ENCODE measurements around the gene ANGPTL2.

The ANGPTL2 gene

DNA sequence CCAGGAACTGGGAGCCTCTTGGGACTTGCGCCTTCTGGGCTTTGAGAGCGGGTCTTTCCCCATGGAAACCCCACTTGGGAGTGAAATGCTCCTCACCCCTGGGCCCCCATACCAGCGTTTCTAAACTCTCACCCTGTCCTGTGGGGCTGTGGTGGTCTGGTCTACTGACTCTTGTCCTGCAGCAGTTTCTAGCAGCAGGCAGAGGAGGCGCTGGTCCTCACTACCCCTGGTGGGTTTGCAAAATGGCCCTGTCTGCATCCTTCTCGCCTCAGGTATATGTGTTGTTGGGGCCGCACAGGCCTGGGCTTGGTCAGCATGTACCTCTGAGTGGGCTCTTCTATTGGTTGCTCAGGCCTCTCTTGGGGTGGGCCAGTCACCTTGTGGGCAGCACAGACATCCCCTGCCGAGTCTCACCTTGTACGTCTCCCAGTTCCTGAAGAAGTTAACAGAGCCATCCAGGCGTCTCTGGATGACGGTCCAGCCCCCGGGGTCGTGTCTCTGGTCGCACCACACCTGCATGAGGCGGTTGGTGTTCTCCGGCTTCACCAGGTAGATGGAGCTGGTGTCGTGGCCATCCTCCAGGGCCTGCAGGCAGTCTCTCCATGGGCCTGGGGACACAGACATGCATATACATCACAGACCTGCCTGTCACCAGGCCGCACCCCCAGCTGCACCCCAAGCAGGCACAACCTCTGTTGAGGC, 29.0 kb downstream of the ANGPTL2 start:
- DNase-seq (ENCODE audit: low spot score): no peak

DNA sequence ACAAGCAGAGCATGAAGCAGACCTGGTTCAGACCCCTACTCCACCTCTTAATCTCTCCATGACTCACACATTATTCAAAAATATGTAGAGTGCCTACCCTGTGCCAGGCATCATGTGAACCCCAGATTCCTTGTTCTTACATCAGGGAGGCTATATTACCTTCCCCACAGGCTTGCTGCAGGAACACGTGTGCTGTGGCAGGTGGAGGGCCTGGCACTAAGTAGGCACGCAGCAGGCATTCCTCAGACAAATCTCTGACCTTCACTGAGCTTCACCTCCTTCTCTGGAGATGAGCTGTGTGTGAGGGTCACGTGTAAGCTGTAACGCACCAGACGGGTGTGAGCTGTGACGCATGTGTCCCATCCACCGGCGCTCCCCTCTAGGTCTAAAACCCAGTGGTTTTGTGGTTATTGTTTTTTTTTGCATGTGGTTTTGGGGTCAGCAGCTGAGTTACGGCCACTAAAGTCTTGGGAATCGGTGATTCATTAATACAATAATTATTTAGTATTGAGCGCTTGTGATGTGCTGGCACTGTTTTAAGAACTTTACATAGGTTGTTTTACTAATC, 30.3 kb downstream of the ANGPTL2 start:
- peak; percentile 39 for DNase-seq (ENCODE audit: low spot score)

GRCh38 chr9:127091526-127091925, 30.9 kb downstream of the ANGPTL2 start:
- DNase-seq (ENCODE audit: low spot score): no peak

GRCh38 chr9:127090341-127090985, 32.0 kb downstream of the ANGPTL2 start:
- no peak for DNase-seq (ENCODE audit: low spot score)

- DNase-seq (ENCODE audit: low spot score): no peak
Observed at GRCh38 chr9:127089631-127090081, 32.8 kb downstream of the ANGPTL2 start.

DNA sequence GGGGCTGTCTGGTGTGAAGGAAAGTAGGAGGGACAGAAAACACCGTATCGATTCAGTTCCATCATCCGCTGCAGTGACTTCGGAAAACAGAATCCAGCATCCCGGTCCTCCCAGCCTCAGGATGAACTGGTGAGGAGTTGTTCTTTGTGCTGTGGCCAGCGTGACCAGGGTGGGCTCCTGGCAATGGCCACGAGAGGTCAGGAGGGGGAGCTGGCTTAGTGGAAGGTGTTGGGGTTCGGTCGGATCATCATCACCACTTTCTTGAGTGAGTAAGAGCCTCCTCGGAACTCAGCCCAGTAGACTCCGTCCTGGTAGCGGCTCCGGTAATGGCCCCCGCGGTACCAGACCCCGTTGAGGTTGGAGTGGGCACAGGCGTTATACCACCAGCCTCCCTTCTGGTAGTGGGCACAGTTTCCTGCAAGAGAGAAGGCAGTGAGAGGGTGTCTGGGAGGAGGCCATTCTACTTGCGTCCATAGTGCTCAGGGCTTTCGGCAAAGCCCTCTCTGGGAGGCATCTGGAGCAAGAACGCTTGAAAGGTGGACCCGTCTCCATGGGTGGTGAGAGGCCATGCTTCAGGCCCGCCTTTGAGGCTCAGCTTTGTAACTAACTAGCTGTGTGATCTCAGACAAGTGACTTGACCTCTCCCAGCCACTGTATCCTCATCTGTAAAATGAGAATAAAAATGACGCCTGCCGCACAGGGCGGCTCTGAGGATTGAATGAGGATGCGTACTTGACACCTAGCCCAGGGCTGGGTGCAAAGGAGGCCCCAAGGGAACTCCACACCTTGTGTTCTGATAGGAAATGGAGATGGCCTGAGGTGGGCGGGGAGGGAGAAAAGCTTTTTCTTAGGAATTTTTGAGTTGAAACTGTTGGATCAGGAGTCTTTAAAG, 33.5 kb downstream of the ANGPTL2 start:
- DNase-seq (ENCODE audit: low spot score): no peak

DNA sequence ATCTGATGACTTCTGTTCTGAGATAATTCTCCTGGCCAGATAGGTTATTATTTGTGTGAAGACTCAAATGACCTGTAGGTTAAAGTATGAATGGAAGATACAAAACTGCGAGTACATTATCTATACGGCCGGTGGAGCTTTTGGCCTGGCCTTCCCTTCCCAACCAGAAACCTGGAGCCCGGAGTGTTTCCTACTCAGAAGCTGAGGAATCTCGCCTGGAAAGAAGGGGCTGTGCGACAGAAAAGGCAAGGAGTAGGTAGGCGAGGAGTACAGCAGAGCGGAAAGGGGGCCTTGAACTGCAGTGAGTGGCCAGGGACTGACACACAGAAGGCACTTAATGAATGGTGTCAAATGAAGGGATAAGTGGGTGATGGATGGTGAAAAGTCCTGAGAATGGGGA, 34.6 kb downstream of the ANGPTL2 start:
- no peak for DNase-seq (ENCODE audit: low spot score)

- DNase-seq (ENCODE audit: low spot score): no peak
Observed at GRCh38 chr9:127087411-127087810, 35.0 kb downstream of the ANGPTL2 start.

DNA sequence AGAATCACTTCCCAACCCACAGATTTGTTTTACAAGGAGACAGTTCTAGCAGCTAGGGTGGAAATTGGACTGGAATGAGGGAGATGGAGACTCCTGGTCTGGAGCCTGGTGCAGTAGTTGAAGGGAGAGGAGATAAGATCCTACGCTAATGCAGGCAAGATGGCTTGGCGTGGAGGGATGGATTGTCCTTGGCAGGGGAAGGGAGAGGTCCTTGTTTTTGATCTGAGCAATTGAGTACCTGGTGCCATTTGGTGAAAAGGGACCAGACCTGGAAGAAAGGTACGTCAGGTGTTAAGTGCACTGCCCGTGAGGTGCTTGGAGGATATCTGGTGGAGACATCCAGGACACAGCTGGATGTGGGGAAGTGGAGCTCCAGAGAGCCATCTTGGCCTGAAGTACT, 35.7 kb downstream of the ANGPTL2 start:
- DNase-seq (ENCODE audit: low spot score): no peak

DNA sequence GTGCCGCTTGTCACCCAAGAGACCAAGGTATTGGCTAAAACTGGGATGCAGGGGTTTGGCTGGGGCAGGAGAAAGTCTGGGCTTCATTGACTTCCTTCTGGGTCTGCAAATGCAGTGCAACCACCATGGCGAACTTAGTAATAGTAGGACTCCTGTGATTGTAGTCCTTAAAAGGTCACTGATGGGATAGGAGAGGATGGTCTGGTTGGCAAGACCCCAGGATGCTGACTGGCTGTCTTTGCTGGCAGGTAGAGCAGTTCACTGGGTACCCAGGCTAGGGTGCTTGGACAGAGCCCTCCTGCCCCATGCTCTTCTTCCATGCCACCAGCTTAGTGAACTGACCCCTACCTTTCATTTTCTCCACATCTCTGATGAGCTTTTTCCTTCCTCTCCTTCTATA, 37.2 kb downstream of the ANGPTL2 start:
- no peak for DNase-seq (ENCODE audit: low spot score)

GRCh38 chr9:127084076-127085039, 38.1 kb downstream of the ANGPTL2 start:
- DNase-seq (ENCODE audit: low spot score): no peak

- no peak for DNase-seq (ENCODE audit: low spot score)
Observed at GRCh38 chr9:127083138-127083980, 39.1 kb downstream of the ANGPTL2 start.

DNA sequence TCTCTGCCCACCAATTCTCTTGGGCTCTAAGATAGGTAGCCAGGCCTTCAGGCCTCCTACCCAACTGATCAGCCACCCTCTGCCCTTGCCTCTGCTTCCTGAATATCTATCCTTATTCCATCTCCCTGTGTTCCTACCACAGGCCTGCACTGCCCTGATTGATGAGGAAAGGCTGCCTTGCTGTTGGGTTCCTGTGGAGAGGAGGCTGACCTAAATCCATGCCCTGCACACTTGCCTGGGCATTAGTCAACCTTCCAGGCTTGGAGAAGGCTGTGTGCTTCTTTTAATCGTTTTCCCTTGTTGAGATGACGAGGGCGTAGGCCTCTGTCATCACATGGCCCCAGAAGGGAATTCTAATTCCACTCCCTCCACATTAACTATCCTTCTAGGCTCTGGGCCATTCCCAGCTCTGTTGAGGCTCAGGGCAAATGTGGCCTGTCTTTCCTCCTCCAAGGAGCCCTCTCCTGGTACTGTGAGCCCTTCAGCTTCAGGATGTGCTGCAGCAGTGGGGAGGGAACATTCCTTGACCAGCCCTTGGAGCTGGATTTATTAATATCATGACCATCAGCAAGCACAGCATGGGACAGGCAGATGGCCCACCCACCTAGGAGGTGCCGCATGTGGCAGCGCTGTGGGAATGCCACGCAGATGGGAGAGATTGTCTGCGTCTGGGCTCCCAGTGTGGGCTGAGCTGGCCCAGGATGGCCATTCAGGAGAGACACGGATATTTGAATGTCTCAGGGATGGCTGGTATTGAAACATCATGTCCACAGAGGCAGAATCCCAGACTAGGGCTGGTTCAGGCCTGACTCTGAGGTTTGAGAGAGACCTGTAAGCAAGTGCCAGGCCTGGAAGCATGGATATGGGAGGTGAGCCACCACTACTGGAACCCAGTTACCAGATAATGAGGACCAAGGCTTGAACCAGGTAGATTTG, 40.9 kb downstream of the ANGPTL2 start:
- DNase-seq (ENCODE audit: low spot score): no peak

GRCh38 chr9:127079446-127080140, 42.8 kb downstream of the ANGPTL2 start:
- no peak for DNase-seq (ENCODE audit: low spot score)

DNA sequence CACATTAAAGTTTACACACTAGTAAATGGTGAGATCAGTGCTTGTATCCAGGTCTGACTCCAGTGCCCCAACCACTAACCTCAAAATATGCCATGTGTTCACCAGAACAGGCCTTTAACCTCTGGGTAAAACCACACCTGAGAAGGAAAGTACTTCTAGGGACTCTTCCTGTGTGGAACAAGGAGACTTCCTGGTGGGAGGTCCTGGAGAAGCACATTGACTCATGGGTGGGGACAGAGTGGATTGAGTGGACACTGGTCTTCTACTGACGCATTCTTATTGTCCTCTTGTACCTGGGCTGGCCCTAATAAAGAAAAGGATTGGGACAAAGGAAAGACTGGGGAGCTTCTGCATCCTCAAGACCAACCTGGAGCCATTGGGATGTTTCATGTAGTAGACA, 43.4 kb downstream of the ANGPTL2 start:
- DNase-seq (ENCODE audit: low spot score): peak; percentile 10

DNA sequence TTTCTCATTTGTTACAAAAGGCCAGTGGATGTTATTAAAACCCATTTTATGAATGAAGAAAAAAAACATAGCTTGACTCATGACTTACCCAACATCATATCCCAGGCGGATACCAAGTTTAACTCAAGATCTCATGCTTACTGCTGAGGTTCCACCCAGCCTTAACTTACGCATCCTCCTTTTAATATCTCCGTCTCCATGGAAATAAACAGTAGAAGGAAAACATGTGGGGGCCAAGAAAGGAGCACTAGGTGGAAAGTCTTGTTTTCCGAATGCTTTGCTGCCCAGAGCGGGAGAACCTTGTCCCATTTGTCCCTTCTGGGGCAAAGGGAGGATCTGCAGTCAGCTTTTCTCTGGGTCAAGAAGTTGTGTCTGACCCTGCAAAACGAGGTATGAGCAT, 44.1 kb downstream of the ANGPTL2 start:
- no peak for DNase-seq (ENCODE audit: low spot score)

DNA sequence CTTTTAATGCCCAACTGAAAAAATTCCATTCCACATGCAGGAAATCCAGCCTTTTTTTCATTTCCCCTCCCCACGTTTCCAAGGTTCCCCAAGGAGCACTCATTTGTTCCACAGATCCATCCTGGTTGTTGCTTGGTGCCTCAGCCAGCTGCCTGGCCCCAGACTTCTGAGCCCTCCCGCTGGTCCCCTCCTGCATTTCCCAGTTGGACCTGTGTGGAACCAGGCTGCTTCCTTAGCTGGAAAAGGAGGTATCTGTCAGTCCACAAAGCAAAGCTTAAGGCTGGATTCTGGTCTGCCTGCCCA, 44.8 kb downstream of the ANGPTL2 start:
- no peak for DNase-seq (ENCODE audit: low spot score)

DNA sequence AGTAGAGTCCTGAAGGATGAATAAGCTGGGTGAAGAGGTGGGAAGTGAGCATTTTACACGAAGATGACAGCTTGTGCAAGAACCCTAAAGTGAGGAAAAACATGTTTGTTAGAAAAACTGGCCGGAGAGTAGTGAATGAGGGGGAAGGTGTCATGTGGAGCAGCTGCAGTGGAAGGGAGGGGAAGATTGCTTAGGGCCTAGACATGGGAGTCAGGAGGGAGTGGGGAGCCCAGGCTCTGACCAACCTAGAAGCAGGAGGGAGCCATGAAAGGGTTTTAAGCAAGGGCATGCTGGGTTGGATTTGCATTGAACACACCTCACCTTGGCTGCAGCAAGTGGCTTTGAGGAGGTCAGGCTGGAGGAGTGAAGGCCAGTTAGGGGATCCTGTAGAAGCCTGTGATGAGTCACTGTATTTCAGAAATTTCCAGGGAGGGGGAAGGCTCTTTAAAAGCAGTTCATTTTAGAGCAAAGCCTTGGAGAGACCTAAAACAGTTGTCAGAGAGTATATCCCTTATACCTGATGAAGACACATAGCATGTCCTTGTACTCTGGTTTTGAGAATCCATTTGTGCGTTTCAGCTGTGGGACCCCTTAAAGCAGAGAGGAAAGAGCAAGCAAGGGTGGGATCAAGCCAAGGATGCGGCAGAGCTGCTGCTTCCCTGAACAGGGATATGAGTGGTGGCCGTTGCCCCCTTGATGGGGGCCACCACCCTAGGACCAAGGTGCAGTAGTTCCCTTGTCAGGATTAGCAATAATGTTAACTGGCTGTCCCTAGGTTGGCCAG, 45.4 kb downstream of the ANGPTL2 start:
- no peak for DNase-seq (ENCODE audit: low spot score)
